NT2/D1 (cell line): Measurements from ENCODE around the gene PAPSS2.

Source experiments
- DNase-seq: peaks from one replicate; pipeline ENCODE4 v3.0.0-alpha.2; 2011; ENCODE audit warnings: low read depth, low spot score
- H3K27me3 ChIP-seq: 2 replicates; pipeline ENCODE4 v1.6.0; 2011; ENCODE audit warnings: mild to moderate bottlenecking; ENCODE audit not compliant: insufficient read length, insufficient read depth
- H3K36me3 ChIP-seq: 2 replicates; pipeline ENCODE4 v1.6.1; 2011; ENCODE audit warnings: mild to moderate bottlenecking, low read length, mixed read lengths; ENCODE audit not compliant: insufficient read depth, insufficient read length
- H3K4me1 ChIP-seq: 2 replicates; pipeline ENCODE4 v1.5.1; 2011; ENCODE audit not compliant: insufficient read depth, insufficient read length
- H3K4me3 ChIP-seq: 2 replicates; pipeline ENCODE4 v1.5.1; 2011; ENCODE audit warnings: low read depth; ENCODE audit not compliant: insufficient read length
- H3K9ac ChIP-seq: 2 replicates; pipeline ENCODE4 v1.6.0; 2011; ENCODE audit warnings: low read depth; ENCODE audit not compliant: insufficient read length
- H3K9me3 ChIP-seq: 2 replicates; pipeline ENCODE4 v1.5.1; 2011; ENCODE audit warnings: mild to moderate bottlenecking, low read length; ENCODE audit not compliant: insufficient read depth
- SUZ12 ChIP-seq: IDR thresholded peaks from 2 replicates; pipeline ENCODE4 v1.6.1; 2011; ENCODE audit not compliant: insufficient read length, insufficient read depth; ENCODE audit errors: extremely low read depth
- YY1 ChIP-seq: IDR thresholded peaks from 2 replicates; pipeline ENCODE4 v1.6.1; 2011; ENCODE audit not compliant: insufficient read length, insufficient read depth
- ZNF274 ChIP-seq: IDR thresholded peaks from 2 replicates; pipeline ENCODE4 v1.6.1; 2011; ENCODE audit warnings: mild to moderate bottlenecking, low read depth, low read length

The PAPSS2 gene

DNA sequence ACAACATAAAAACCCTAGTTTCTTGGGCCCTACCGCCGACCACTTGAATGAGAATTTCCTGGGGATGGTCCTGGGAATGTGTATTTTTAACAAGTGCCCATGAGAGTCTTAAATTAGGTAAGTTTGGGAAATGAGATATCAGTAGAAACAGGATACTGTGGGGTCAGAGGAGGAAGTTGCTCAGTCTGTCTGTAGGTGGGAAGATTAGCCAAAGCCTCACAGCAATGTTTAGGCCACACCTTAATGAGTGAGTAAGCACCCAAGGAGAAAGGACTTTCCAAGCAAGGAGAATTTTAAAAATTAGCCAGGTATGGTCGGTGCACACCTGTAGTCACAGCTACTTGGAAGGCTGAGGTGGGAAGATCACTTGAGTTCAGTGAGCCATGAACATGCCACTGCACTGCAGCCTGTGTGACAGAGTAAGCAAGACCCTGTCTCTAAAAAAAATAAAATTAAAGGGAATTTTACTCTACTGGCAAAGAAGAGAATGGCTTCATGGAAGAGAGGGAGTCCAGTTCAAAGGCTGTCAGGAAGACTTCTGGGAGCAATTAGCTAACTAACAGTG lies 31.9 kb downstream of the PAPSS2 start:
- H3K4me3 ChIP-seq, result no peak overlapping the region
- no peaks in the 10 kb centered on the region for H3K27me3 ChIP-seq
- H3K9me3 ChIP-seq, result no peaks in the 10 kb centered on the region
- no peaks in the 10 kb centered on the region for H3K36me3 ChIP-seq
- no peak overlapping the region for H3K9ac ChIP-seq
- no peak for TF ChIP-seq YY1
- DNase-seq, result no peak
- no peaks in the 10 kb centered on the region for H3K4me1 ChIP-seq

DNA sequence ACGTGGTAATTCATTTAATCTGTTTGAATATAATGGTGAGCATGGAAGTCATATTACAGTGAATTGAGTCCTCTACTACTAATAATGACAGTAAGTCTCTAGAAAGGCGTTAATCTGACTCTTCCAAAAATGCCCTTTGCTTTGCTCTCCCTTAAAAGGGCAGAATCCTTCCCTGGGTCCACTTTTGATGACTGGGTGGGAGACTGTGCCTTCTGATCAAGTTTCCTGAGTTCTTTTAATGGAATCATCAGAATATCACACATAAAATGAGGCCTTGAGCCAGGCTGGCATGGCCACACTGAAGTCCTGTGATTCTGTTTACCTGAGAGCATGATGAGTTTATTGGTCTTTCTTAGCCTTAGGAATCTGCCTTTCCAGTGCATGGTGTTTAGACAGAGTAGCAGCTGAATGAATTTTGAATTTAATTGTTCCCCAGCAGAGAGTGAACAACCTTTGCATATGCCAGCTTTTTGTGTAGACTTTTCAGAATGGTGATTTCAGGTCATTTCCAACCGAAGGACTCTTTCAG lies 33.3 kb downstream of the PAPSS2 start:
- Histone ChIP-seq H3K27me3 (no peaks in the 10 kb centered on the region), H3K9me3 (no peaks in the 10 kb centered on the region), H3K9ac (no peak overlapping the region), H3K4me3 (no peak overlapping the region), H3K4me1 (no peaks in the 10 kb centered on the region), H3K36me3 (no peaks in the 10 kb centered on the region)
- TF ChIP-seq ZNF274 (no peak), SUZ12 (no peak), YY1 (no peak)
- DNase-seq, result no peak

DNA sequence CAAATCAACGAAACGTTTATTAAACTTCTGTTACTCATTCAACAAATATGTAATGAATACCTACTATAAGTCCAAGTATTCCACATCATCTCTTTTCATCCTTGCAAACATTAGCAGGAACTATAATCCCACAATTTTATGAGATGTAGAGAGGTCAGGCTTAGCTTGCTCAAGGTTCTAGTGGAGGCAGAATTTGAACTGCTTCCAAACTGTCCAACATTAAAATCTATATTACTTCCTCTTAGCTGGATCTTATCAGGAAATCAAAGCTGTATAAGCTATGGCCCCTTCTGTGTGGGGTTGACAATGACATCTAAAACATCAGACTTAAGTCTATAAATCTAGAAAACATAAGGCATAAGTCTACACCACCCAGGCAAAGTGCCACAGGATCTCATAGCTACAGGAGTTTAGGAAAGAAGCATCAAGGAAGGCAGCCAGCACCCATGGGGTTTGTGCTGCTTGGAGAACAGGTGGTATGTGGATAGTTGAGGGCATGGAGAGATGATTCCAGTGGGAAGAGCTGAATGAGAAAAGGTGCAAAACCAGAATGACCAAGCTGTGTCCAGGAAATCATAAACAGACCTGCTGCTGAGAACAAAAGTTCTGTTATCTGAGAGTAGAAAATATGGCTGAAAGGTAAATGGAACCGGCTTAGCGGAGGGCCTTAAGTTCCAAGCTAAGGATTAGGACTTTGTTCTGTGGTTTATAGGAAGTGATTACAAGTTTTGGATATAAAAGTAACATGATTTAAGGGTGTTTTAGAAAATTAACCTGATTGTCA lies 34.5 kb downstream of the PAPSS2 start:
- DNase-seq, result no peak
- no peaks in the 10 kb centered on the region for H3K4me1 ChIP-seq
- H3K9ac ChIP-seq, result no peak overlapping the region
- H3K36me3 ChIP-seq, result no peaks in the 10 kb centered on the region
- no peaks in the 10 kb centered on the region for H3K27me3 ChIP-seq
- no peak for TF ChIP-seq ZNF274
- no peak for TF ChIP-seq SUZ12
- no peak for TF ChIP-seq YY1
- H3K4me3 ChIP-seq, result no peak overlapping the region
- H3K9me3 ChIP-seq, result no peaks in the 10 kb centered on the region

DNA sequence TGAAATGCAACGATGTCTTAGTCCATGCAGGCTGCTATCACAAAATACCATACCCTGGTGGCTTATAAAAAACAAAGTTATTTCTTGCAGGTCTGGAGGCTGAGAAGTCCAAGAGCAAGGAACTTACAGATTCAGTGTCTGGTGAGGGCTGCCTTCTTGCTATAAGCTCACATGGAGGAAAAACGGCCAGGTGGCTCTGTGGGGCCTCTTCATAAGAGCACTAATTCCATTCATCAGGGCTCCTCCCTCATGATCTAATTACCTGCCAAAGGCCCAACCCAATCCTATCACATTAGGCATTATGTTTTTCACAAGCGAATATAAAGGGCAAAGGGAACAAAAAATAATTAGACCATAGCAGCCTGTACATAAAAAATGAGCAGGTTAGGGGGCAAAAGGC lies 35.4 kb downstream of the PAPSS2 start:
- Histone ChIP-seq H3K4me3 (no peak overlapping the region), H3K9me3 (no peaks in the 10 kb centered on the region), H3K9ac (no peak overlapping the region), H3K4me1 (no peaks in the 10 kb centered on the region), H3K27me3 (no peaks in the 10 kb centered on the region), H3K36me3 (no peaks in the 10 kb centered on the region)
- TF ChIP-seq ZNF274 (no peak), SUZ12 (no peak), YY1 (no peak)
- no peak for DNase-seq

DNA sequence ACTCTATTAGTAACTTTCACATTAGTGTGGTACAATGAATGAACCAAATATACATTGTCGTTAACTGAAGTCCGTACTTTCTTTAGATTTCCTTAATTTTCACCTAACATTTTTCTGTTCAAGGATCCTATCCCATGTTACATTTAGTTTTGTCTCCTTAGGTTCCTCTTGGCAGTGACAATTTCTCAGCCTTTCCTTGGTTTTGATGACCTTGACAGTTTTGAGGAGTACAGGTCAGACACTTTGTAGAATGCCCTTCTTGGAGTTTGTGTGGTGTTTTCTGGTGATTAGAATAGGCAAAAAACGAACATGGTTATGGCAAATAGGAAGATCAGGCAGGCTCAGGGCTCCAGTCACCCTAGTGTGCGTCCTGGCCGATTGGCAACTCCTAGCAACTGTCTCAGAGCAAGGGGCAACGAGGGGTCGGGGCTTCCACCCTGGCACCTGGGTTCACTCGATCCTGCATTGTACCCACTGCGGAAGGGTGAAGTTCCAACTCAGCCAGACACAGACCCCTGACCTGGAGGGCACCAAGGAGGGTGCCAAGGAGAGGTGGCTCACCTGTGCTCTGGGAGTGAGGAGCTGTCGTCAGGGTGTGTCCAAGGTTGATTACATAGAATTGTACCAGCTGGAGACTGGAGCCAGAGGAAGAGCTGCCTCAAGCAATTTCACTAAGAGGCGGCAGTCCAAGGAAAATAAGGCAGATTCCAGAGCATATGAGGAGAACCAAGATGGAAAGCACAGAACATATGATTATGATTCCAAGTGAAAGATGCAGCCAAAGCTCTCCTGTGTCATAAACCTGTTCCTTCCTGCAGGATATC lies 37.5 kb downstream of the PAPSS2 start:
- no peaks in the 10 kb centered on the region for H3K27me3 ChIP-seq
- DNase-seq, result no peak
- TF ChIP-seq YY1 (no peak), SUZ12 (no peak), ZNF274 (no peak)
- no peaks in the 10 kb centered on the region for H3K4me1 ChIP-seq
- no peaks in the 10 kb centered on the region for H3K36me3 ChIP-seq
- H3K9me3 ChIP-seq, result no peaks in the 10 kb centered on the region
- H3K4me3 ChIP-seq, result no peak overlapping the region
- H3K9ac ChIP-seq, result no peak overlapping the region

DNA sequence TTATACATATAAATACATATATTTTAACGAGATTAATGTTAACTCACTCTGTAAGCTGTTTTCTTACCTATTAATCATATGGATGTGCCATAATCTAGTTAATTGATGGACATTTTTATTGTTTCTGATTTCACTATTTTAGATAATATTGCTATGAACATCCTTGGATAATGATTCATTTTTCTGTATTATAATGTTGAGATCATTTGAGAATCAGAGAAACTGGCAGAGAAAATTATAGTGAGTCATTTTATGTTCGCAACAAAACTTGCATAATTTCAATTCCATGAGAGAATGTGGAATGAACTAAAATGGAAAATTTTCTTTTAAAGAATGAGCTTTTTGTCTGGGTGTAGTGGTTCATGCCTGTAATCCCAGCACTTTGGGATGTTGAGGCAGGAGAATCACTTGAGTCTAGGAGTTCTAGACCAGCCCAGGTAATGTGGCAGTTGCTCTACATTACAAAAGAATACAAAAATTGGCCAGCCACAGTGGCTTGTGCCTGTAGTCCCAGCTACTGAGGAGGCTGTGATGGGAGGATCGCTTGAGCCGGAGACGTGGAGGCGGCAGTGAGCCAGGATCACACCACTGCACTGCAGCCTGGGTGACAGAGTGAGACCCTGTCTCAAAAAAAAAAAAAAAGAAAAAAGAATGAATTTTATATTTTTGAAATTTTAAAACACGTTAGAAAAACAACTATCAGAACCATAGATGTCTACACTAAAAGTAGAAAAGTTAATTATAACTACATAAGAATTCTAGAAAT lies 40.5 kb downstream of the PAPSS2 start:
- no peak for DNase-seq
- Histone ChIP-seq H3K36me3 (no peaks in the 10 kb centered on the region), H3K9ac (no peak overlapping the region), H3K4me3 (no peak overlapping the region), H3K9me3 (no peaks in the 10 kb centered on the region), H3K27me3 (no peaks in the 10 kb centered on the region), H3K4me1 (no peaks in the 10 kb centered on the region)
- TF ChIP-seq YY1 (no peak), SUZ12 (no peak), ZNF274 (no peak)
